ENCODE results near the gene EYA2. TPM values are rescaled to one million over a fixed set of nuclear protein-coding genes. Genes with fewer than 3 reads are reported as not detected.
"Not testable (repeated sequence)": the region's sequence is repeated elsewhere in the genome, so short reads cannot be mapped to it uniquely, and the experiment has no call there.

The EYA2 gene
- total RNA-seq: 27.7 TPM

DNA sequence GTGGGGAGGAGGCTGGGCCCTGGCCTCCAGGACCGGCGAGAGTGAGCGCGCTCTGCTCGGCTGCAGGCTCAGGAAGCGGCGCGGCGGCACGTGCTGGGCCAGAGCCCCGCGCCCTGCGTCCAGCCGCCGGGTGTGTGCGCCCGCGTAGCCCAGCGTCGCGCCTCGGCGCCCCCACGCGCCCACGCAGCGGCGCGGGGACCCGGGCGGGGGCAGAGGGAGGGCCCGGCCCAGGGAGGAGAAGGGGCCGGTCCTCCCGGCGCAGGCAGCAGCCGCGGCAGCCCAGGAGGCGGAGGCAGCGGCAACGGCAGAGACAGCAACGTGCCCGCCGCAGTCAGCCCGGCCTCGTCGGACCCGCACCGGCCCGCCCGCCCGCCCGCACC is at the start of gene EYA2:
EYA2 (plus strand) TSS at position 265 of the 380 bp plus-strand sequence. CDS start 95,168 bp downstream, outside the sequence.
- peak; percentile 70 for ATAC-seq

DNA sequence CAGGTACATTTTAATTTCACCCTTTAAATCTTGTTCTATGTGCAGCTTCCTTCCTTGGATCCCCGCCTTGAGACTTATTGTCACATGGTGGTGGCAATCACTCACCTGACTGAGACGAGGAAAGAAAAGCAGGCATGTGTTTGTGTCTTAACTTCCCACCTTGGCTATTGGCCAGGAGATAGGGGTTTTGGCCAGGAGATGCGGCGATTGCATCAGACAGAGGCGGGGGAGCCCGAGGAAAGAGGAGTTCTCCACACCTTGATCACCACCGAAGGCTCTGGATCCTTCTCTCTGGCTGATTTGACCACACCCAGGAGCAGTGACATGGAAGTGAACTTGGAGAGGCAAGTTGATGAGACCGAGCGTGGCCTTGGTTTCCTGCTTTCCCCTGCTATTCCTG is 49.7 kb upstream of the EYA2 start:
- no peak for ATAC-seq

- ATAC-seq: no peak
Observed at GRCh38 chr20:46849269-46849668, 45.4 kb upstream of the EYA2 start.

GRCh38 chr20:46849751-46850150 is 44.9 kb upstream of the EYA2 start:
- no peak for ATAC-seq

DNA sequence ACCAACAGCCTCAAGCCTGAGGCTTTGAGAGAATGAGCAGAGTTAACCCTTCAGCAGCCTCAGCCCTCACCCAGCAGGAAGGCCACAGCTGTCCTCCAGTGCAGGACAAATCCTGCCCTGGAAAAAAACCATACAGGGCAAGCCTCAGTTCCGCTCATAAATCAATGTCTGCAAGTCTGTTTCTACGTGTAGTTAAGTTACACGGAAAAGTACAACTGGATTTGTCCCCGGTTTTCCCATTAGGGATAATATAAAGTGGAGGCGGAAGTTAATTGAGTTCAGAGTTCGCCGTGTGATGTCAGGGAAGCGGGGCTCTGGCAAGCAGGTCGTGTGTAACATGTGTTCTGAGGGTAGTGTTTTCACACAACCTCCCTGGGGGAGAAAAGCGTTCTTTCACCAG is 44.2 kb upstream of the EYA2 start:
- no peak for ATAC-seq

DNA sequence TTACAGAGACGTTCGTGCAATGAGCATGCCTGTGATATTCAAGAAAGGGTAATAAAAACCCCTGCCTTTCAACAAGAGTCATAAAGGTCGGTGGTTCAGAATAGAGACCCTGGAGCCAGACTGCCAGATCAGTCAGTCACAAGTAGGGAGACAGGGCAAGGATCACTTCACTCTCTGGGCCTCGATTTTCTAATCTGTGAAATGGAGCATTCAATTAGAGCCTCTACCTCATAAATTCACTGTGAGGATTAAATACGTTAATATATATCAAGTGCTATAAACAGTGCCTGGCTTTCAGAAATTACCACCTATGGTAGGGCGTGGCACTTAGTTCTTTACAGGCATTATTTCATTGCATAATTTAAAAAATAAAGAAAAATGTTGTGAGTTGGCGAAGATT is 43.7 kb upstream of the EYA2 start:
- ATAC-seq: no peak

GRCh38 chr20:46851746-46852145 is 42.9 kb upstream of the EYA2 start:
- ATAC-seq: no peak

- ATAC-seq: no peak
Observed at GRCh38 chr20:46852313-46852712, 42.3 kb upstream of the EYA2 start.

DNA sequence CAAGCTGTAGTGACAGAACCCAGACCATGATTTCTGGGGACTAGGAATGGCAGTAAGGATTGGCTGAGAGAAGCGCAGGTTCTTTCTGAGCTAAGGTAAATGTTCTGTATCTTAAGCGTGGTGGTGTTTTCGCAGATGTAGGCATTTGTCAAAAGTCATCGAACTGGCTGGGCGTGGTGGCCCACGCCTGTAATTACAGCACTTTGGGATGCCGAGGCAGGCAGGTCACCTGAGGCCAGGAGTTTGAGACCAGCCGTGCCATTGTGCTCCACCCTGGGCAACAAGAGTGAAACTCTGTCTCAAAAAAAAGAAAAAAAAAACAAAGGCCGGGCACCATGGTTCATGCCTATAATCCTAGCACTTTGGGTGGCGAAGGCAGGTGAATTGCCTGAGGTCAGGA is 40.7 kb upstream of the EYA2 start:
- no peak for ATAC-seq

DNA sequence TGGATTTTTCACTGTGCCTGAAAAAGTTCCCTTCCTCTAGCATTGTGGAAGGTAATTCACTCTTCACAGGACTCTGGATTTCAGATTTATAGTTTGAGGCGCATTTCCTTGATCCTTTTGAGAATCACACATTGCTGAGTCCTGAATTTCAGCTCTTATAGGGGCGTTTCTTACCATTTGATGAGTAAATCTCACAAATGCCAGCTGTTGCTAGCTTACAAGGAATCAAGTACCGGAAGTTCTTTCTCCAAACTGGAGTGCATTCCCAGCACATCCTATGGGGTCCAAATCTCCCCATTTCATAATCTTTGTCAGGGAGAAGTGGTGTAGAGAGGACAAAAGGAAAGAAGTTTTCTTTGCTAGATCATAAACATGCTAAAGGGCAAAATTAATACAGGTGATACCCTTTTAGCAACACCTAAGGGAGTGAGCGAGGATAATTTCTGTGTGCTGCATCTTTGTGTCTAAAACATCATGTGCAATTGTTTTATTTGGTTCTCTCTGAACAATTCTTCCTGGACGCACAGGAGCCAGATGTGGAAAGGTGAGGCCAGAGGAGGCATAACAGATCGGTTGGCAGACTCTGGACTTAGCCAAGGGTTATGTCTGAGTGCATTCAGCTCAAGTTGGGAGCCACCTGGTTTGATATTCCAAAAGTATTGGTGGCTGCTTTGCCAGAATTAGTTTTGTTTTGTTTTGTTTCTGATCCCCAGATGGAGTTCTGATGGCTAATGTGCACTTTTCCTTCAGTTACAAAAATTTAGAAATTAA is 37.4 kb upstream of the EYA2 start:
- no peak for ATAC-seq

DNA sequence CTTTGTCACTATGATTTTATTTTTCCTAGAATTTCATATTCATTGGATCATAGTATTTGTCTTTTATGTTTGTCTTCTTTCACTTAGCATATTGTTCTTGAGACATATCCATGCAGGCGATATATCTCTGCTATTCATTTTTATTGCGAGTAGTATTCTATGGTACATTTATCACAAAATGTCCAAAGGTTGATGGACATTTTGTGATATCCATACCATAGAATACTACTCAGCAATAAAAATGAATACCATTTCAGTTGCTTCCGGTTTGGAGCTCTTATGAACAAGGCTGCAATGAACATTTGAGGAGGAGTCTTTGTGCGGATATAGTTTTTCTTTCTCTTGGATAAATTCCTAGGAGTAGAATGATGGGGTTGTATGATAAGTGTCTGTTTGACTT is 28.8 kb upstream of the EYA2 start:
- no peak for ATAC-seq

DNA sequence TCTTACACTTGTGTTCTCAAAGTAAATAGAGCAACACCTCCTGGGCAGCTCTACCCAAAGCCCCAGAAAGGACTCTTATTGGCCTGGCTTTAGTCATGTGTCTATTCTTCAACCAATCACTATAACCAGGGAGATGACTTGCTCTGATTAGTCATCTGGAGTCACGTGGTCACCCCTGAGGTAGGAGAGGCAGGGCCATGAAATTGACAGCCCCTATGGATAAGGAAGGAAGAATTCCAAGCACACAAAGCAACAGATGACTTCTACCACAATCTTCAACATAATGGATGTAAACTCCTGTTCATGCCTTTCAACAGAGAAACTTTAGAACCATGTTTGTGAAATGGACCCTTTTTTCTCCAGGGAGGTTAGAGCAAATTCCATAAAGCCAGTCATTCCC is 24.6 kb upstream of the EYA2 start:
- ATAC-seq: no peak

DNA sequence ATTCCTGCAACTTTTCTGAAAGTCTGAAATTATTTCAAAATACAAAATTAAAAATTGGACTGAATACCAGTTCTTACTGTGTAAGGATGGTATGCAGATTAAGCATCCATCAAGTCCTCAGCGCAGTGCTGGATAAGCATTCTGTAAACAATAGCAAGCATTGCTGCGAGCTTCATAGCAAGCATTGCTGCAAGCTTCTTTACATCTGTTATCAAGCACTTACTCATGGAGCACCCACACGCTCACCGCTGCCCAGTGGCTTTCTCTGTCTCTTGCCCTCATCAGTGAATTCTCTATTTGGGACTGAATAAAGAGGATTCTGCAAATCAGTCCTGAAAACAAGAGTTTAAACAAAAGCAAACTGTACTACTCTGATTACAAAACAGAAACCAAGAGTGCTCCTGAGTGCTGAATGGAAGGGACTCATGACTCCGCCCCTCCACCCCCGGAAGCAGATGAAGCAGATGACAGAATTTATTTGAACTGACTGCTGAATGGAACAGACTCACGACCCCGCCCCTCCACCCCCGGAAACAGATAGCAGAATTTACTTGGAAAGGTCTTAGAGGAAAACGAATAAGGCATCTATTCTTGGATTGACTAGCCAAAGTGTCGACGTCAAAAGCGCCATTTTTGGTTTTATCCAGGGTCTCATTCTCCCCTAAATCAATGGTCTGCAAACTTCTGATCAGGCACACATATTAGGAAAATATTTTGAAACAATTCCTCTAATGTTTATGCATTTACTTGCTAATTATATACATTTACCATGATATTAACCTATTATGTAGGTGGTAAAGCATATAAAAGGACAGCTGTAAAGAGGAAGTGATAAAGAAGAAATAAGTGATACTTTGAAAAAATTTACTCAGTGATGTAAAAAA is 22.1 kb upstream of the EYA2 start:
- no peak for ATAC-seq

- ATAC-seq: no peak
Observed at GRCh38 chr20:46875059-46875458, 19.6 kb upstream of the EYA2 start.

DNA sequence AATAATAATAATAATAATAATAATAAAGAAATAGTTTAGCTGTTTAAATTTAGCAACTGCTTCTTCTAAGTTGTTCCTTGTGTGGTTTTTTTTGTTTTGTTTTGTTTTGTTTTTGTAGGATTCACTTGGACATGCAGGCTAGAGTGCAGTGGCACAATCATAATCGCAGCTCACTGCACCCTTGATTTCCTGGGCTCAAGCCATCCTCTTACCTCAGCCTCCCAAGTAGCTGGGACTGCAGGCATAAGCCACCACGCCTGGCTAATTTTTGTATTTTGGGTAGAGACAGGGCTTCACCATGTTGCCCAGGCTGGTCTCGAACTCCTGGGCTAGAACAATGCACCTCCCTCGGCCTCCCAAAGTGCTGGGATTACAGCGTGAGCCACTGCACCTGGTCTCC is 15.3 kb upstream of the EYA2 start:
- no peak for ATAC-seq

DNA sequence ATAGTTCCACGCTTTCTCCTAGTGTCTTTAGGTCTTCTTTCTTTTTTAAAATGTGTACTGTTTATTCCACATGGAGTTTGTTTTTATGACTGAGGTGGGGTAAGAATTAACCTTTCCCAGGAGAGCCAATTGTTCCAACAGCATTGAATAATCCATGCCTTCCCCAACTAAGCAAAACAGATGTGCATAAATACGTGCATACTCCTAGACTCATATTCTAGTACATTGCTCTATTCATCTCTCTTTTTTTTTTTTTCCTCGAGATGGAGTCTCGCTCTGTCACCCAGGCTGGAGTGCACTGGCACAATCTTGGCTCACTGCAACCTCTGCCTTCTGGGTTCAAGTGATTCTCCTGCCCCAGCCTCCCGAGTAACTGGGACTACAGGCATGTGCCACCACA is 14.7 kb upstream of the EYA2 start:
- not testable (repeated sequence) for ATAC-seq

DNA sequence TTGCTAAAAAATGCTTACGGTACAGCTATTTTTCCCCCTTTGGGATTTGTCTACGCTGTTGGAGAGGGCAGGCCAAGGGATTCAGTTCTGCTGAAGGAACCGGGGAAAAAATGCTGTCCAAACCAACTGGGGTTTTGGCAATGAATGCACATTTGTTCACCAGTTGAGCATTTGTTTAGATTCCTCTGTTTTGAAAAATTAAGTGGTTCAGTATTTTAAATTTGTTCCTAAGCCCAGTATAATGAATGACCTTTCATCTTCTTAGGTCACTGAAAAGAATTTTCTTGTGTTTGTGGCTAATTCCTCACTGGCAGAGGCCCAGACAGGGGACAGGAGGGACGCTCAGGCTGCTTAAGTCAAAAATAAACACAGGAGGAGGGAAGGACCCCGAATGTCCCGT is 10.8 kb upstream of the EYA2 start:
- no peak for ATAC-seq

GRCh38 chr20:46890682-46891081 is 4.0 kb upstream of the EYA2 start:
- ATAC-seq: no peak

DNA sequence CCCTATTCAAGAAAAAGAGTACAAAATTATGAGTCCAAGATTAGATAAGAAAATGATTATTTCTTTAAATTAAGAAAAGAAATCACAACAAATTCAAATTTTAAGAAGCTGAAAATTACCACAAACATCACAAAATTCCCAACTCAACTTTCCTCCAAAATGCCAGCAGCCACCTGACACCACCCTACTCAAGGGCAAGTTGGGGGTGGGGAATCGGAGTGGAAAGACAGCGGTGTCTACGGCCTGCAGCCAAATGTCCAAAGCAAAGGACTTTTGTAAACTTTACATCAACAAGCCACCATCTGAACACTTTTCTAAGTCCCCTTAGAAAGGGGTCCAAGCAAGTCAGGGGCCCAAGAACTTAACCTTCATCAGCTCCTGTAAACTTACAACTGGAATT is 1.6 kb upstream of the EYA2 start:
- ATAC-seq: no peak

GRCh38 chr20:46893877-46894578 is 615 bp upstream of the EYA2 start:
- ATAC-seq: peak; percentile 73

DNA sequence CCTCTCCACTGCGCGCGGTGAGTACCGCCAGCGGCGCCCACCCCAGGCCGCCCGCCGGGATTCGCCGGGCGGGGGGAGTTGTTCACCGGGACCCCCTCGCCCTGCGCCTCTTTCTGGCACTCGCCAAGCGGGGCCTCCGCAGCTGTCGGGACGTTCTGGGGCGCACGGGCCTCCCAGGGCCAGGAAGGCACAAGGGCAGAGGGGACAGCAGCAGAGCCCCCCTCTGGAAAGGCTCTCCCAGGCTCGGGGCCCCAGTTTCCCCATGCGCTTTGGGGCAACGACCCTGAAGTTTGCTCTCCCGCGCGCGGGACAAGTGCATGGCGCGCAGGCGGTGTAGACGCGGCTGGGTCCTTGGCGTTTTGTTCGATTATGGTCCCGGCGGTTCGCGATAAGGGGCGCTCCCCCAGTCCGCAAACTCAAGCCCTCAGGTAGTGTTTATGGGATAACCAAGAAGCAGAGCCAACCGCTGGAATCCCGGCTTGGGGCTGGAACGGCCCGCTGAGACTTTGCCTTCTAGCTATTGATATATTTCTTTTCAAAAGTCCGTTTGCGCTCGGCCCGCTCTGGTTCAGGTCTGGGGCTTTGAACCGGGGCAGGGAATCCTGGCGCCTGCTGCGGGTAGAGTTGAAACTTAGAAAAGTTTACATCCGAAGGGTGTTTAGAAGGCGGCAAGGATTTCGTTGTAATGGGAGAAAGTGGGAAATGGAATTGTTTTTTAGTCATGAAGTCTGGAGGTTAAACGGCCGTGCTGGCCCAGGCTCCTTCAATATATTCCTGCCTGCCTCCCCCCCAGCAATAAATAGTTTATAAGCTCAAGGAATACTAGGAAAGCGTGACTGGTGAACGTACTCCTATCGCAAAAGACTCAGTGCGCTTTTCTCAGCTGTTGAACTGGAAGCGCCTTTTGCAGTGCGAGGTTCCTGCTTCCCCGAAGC is 595 bp downstream of the EYA2 start:
- ATAC-seq: peak; percentile 43

- ATAC-seq: no peak
Observed at GRCh38 chr20:46895906-46896242, 1.2 kb downstream of the EYA2 start.

Data from esophagus mucosa (tissue), 1 donor.